HFFc6 (cell line): ENCODE results near the gene TUFT1. TPM values are rescaled to one million over a fixed set of nuclear protein-coding genes. Genes with fewer than 3 reads are reported as not detected.
A peak's percentile ranks its signal among the peaks of the same experiment; 100 is the strongest.
"Not testable (repeated sequence)": the region's sequence is repeated elsewhere in the genome, so short reads cannot be mapped to it uniquely, and the experiment has no call there.

ENCODE experiments used
- DNase-seq: peaks from one replicate; pipeline ENCODE4 v3.0.0-alpha.2; 2018
- H3K27ac Mint-ChIP-seq: 2 replicates; pipeline ENCODE4 v1.8.0; 2020; ENCODE audit warnings: mild to moderate bottlenecking, mixed read lengths
- H3K27me3 Mint-ChIP-seq: 2 replicates; pipeline ENCODE4 v1.8.0; 2021; ENCODE audit warnings: mild to moderate bottlenecking, moderate library complexity, mixed read lengths; ENCODE audit not compliant: insufficient read depth
- H3K36me3 Mint-ChIP-seq: 2 replicates; pipeline ENCODE4 v1.8.0; 2021; ENCODE audit warnings: low read depth, mixed read lengths
- H3K4me1 Mint-ChIP-seq: 2 replicates; pipeline ENCODE4 v1.8.0; 2020; ENCODE audit warnings: low read depth, mixed read lengths
- H3K4me3 Mint-ChIP-seq: 2 replicates; pipeline ENCODE4 v1.8.0; 2020; ENCODE audit warnings: mild to moderate bottlenecking, moderate library complexity, mixed read lengths
- H3K9me3 Mint-ChIP-seq: 2 replicates; pipeline ENCODE4 v1.8.0; 2020; ENCODE audit warnings: mild to moderate bottlenecking, mixed read lengths
- CTCF ChIP-seq: fragments of 200-600 bp; sonication (generic); IDR thresholded peaks from 2 replicates; pipeline ENCODE4 v1.5.0; 2021; ENCODE audit warnings: antibody characterized with exemption, mild to moderate bottlenecking
- total RNA-seq, 6 experiments: library from RNA; stranded (reverse); fragmentation: NEBNext Ultra II Directional; extraction: Animal tissue kit (Norgen Biotek cat#: 25700); gene quantifications; 2 replicates in 1 of 6; 3 replicates in 5 of 6; pipeline ENCODE4 v1.2.3, GENCODE V29; 2021

The TUFT1 gene
- total RNA-seq, 6 experiments from 2014 or later, result 6.5 to 20.2 (median 7.3) TPM

DNA sequence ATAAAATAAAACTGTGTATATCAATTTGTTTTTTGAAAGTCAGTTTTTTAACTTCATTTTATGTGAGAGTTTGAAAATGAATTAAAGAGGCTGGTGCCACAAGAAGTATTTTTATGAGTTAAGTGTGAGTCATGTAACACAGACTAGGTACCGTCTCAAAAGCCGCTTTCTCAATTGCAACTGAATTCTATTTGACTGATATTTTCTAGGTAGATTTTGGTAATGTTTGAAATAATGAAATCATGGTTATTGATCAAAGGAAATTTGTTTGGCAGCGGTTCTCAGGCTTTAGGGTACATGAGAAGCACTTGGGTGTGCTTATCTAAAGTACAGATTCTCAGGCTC lies 76.4 kb downstream of the TUFT1 start:
- no peak for TF ChIP-seq CTCF
- Mint-ChIP-seq H3K4me3 (peak overlapping the region; percentile 13), H3K9me3 (no peaks in the 10 kb centered on the region), H3K36me3 (peaks cover 12% of the 10 kb centered on the region), H3K27me3 (no peaks in the 10 kb centered on the region; the same call in 1 of the 2 replicates), H3K27ac (peak overlapping the region; percentile 39; the same call in 1 of the 2 replicates), H3K4me1 (peaks cover 59% of the 10 kb centered on the region)
- DNase-seq, result no peak

GRCh38 chr1:151618003-151618402 lies 77.9 kb downstream of the TUFT1 start:
- TF ChIP-seq CTCF, result no peak
- Mint-ChIP-seq H3K27ac (no peak overlapping the region), H3K4me1 (peaks cover 60% of the 10 kb centered on the region), H3K4me3 (no peak overlapping the region), H3K27me3 (no peaks in the 10 kb centered on the region; the same call in 1 of the 2 replicates), H3K9me3 (no peaks in the 10 kb centered on the region), H3K36me3 (peaks cover 12% of the 10 kb centered on the region)
- no peak for DNase-seq

DNA sequence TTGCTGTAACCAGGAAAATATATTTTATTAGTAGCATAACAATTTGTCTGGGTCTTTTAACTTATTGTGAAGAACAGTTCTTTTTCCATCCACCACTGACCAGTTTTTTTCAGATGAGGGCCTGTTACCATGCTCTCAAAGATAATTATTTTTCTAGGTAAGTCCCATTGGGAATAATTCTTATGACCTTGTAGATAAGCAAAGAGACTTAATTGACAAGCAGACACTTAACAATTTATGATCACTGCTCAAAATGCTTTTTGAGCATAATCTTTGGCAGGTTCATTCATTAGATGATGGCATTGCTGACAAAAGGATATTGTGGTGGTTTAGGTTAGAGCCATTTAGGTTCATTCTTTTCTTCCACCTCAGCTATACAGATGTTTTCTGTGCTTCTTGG lies 78.4 kb downstream of the TUFT1 start:
- Mint-ChIP-seq H3K4me1 (peaks cover 55% of the 10 kb centered on the region), H3K27ac (no peak overlapping the region), H3K9me3 (no peaks in the 10 kb centered on the region), H3K4me3 (no peak overlapping the region), H3K27me3 (no peaks in the 10 kb centered on the region), H3K36me3 (peaks cover 12% of the 10 kb centered on the region)
- no peak for TF ChIP-seq CTCF
- no peak for DNase-seq

DNA sequence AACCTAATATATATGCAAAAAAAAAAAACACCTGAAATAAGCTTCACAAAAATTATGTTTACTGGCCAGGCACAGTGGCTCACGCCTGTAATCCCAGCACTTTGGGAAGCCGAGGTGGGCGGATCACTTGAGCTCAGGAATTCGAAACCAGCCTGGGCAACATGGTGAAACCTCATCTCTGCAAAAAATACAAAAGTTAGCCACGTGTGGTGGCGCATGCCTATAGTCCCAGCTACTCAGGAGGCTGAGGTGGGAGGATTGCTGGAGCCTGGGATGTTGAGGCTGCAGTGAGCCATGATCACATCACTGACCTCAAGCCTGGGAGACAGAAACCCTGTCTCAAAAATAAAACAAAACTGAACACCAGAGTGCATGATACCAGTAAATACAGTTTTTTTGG lies 78.9 kb downstream of the TUFT1 start:
- H3K27me3 Mint-ChIP-seq, H3K27ac Mint-ChIP-seq, H3K9me3 Mint-ChIP-seq, H3K4me3 Mint-ChIP-seq, H3K36me3 Mint-ChIP-seq, DNase-seq: not testable (repeated sequence)
- H3K4me1 Mint-ChIP-seq, result peaks cover 50% of the 10 kb centered on the region

DNA sequence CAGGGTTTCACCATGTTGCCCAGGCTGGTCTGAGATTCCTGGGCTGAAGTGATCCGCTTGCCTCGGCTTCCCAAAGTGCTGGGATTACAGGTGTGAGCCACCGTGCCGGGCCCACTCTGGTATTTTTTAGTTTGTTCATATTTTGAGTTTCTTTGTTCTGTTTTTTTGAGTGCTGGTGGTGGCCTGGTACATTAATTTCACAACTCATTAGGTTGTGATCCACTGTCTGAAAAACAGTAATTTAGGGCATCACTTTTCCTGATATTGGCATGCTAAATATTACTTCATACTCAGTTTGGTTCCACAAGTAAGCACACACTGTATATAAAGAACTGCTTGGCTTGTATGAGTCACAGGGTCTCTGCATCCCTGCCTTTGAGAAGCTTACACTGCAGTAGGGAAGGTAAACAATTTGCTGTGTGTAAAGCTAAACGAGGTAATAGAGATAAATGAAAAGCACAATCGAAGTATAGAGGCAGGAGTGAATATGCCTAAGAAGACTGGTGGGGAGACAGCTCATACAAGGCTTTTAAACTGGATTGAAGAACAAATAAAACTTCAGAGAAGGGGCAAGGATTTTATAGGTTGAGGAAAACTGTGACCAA lies 79.5 kb downstream of the TUFT1 start:
- Mint-ChIP-seq H3K9me3 (no peaks in the 10 kb centered on the region), H3K4me1 (peaks cover 46% of the 10 kb centered on the region), H3K27ac (peak overlapping the region; percentile 43), H3K36me3 (peaks cover 5% of the 10 kb centered on the region), H3K4me3 (no peak overlapping the region), H3K27me3 (no peaks in the 10 kb centered on the region)
- TF ChIP-seq CTCF, result no peak
- DNase-seq, result peak; percentile 32

DNA sequence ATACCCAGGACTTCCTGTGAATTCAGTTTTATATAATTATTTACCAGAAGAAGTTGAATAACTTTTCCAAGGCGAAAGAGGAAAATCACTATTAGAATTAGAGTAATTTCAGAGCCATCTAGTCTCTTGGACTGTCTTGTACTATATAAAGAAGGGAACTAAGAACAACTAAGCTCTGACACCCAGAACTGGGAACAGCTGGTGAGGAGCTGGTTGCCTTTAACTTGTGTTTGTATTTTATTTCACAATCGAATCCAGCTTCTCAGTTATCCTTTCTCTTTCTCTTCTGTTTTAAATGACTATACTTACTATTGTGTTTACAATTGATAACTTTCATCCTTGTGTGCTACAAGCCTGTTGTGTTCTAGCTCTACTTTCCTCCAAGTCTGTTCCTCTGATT lies 80.2 kb downstream of the TUFT1 start:
- DNase-seq, result no peak
- H3K36me3 Mint-ChIP-seq, result peaks cover 4% of the 10 kb centered on the region
- TF ChIP-seq CTCF, result no peak
- peaks cover 42% of the 10 kb centered on the region for H3K4me1 Mint-ChIP-seq
- H3K27me3 Mint-ChIP-seq, result no peaks in the 10 kb centered on the region
- H3K9me3 Mint-ChIP-seq, result no peaks in the 10 kb centered on the region
- no peak overlapping the region for H3K4me3 Mint-ChIP-seq
- 0 out of 2 replicates have a peak overlapping the region, but pooled peaks have one; percentile 53 for H3K27ac Mint-ChIP-seq
